Testis (tissue), 2 donors: ENCODE results near the gene KLHL7.

Source experiments
- CTCF ChIP-seq, 3 experiments: fragments of 450-650 bp in 2 of 3; fragments of 200-600 bp in 1 of 3; sonication (generic) in 1 of 3; IDR thresholded peaks; one replicate each; pipeline ENCODE4 v1.5.1; 2016 to 2019; ENCODE audit warnings: antibody characterized with exemption in 3 of 3, mild to moderate bottlenecking in 2 of 3, moderate library complexity in 1 of 3
- POLR2A ChIP-seq: fragments of 450-650 bp; IDR thresholded peaks from one replicate; pipeline ENCODE4 v1.6.1; 2017; ENCODE audit warnings: antibody characterized with exemption, mild to moderate bottlenecking, moderate library complexity

- TF ChIP-seq CTCF (IDR thresholded peaks at IDR 0.05) (no peak), POLR2A (no peak)
These were observed 30.6 kb downstream of the KLHL7 start for GRCh38 chr7:23136216-23136615.
